ENCODE data around the gene BROX.

The BROX gene

DNA sequence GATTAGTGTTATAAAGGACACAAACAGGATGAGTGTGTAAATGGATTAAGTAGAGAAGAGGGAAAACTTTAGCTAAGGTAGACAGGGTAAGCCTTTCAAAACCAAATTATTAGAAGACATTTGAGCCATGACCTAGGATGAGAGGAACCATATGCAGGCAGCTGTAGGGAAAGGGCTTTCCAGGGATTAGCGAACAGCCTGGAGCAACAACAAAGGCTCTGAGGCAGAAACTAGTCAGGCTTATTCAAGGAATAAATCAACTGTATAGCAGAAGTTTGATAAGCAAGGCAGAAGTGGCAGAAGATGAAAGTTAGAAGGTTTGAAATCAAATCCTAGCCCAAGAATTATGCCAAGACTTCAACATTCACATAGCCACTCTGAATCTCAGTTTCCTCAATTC lies 21.3 kb upstream of the BROX start:
- no peak overlapping the region for H3K4me3 ChIP-seq (ENCODE audit: low read depth, low read length)
- TF ChIP-seq, protein P1, sequence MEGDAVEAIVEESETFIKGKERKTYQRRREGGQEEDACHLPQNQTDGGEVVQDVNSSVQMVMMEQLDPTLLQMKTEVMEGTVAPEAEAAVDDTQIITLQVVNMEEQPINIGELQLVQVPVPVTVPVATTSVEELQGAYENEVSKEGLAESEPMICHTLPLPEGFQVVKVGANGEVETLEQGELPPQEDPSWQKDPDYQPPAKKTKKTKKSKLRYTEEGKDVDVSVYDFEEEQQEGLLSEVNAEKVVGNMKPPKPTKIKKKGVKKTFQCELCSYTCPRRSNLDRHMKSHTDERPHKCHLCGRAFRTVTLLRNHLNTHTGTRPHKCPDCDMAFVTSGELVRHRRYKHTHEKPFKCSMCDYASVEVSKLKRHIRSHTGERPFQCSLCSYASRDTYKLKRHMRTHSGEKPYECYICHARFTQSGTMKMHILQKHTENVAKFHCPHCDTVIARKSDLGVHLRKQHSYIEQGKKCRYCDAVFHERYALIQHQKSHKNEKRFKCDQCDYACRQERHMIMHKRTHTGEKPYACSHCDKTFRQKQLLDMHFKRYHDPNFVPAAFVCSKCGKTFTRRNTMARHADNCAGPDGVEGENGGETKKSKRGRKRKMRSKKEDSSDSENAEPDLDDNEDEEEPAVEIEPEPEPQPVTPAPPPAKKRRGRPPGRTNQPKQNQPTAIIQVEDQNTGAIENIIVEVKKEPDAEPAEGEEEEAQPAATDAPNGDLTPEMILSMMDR (IDR thresholded peaks at IDR 0.05; ENCODE audit: low read depth, low read length, missing control alignments), result no peak
- DNase-seq (ENCODE audit: low read depth), result no peak

DNA sequence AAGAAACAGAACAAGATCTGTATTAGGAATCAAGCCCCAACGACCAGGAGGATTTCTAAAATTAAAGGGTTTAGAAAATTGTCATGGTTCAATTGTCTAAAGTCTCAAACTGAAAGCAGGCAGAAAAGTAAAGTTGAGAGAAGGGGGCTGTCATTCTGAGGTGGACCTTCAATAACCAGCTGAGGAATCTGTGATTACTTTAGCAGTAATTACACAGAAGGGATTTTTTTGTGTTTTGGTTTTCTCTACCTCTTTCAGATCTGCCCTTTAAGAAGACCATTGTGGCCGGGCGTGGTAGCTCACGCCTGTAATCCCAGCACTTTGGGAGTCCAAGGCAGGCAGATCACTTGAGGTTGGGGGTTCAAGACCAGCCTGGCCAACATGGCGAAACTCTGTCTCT lies 17.4 kb upstream of the BROX start:
- TF ChIP-seq, protein P1 (IDR thresholded peaks at IDR 0.05; ENCODE audit: low read depth, low read length, missing control alignments), result no peak
- DNase-seq (ENCODE audit: low read depth), result no peak
- no peak overlapping the region for H3K4me3 ChIP-seq (ENCODE audit: low read depth, low read length)

DNA sequence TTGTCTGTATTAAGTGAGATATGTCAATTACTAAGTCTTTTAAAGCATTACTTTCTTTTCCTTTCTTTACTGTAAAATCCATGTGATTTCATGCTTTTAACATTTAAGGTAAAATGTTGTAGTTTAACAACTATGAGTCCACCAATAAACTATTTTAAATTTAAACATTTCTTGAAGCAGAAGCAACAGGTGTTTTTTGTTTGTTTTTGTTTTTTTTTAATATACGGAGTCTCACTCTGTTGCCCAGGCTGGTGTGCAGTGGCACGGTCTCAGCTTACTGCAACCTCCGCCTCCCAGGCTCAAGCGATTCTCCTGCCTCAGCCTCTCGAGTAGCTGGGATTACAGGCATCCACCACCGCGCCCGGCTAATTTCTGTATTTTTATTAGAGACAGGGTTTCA lies 15.6 kb upstream of the BROX start:
- TF ChIP-seq, protein P1 (IDR thresholded peaks at IDR 0.05; ENCODE audit: low read depth, low read length, missing control alignments), result no peak
- no peak for DNase-seq (ENCODE audit: low read depth)
- no peak overlapping the region for H3K4me3 ChIP-seq (ENCODE audit: low read depth, low read length)

DNA sequence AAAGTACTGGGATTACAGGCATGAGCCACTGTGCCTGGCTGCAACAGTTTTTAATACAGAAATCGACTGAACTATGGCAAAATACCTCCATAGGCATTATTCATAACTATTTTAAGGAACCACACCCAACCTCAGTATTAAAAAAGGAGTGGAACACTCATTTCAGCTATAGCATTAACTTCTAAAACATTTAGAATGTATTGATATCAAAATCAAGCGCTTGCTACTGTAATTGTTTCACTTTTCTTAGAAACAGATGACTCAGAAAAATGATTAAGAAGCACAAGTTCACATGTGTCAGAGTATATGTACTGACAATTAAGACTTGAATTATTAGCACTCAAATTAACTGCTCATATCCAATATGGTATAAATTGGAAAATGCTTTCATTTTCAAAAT lies 15.2 kb upstream of the BROX start:
- H3K4me3 ChIP-seq (ENCODE audit: low read depth, low read length), result no peak overlapping the region
- TF ChIP-seq, protein P1 (IDR thresholded peaks at IDR 0.05; ENCODE audit: low read depth, low read length, missing control alignments), result no peak
- DNase-seq (ENCODE audit: low read depth), result no peak

DNA sequence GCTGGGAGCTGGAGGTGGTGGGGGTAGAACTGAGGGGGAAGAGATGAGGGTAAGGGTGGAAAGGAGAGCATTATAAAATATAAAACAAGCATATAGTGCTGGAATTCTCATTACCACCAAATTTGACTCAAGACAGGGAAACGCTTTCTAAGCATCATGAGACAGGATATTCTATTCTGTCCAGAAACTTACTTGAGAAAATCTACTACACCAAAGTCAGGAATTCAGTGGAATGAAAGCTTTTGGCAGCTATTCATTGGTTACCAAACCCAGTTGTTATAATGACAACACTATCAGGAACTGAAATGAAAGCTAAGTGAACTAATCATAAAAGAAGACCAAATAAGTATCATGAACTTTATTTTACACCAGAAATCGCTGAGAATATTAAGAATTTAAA lies 14.5 kb upstream of the BROX start:
- DNase-seq (ENCODE audit: low read depth), result no peak
- TF ChIP-seq, protein P1 (IDR thresholded peaks at IDR 0.05; ENCODE audit: low read depth, low read length, missing control alignments), result no peak
- no peak overlapping the region for H3K4me3 ChIP-seq (ENCODE audit: low read depth, low read length)

DNA sequence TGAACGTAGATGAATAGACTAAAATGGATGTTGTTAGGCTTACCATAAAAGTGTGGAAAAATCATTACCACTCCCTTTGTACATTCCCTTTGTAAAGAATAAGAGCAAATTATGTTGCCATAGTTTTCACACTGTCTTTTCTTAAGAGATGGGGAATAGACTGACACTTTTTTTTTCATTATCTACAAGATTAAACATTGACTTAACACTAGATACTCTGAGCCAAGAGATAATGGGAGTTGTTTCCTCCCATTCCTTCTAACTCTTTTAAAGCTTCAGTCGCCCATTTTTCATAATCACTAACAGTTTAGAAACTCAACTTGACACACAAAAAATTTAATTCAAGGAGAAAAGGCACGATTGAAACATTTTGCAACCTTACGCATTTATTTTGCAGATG lies 10.2 kb upstream of the BROX start:
- TF ChIP-seq, protein P1 (IDR thresholded peaks at IDR 0.05; ENCODE audit: low read depth, low read length, missing control alignments), result no peak
- no peak for DNase-seq (ENCODE audit: low read depth)
- H3K4me3 ChIP-seq (ENCODE audit: low read depth, low read length), result no peak overlapping the region

DNA sequence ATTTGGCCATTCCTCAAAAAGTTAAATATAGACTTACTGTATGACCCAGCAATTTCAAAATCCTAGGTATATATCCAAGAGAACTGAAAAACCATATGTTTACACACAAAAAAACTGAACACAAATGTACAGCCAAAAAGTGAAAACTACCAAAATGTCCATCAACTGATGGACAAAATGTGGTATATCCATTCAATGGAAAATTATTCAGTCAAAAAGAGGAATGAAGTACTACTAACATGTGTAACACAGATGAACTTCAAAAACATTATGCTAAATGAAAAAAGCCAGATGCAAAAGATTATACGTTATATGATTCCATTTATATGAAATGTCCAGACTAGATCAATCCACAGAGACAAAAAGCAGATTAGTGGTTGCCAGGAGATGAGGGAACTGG lies 8.1 kb upstream of the BROX start:
- TF ChIP-seq, protein P1 (IDR thresholded peaks at IDR 0.05; ENCODE audit: low read depth, low read length, missing control alignments), result no peak
- no peak for DNase-seq (ENCODE audit: low read depth)
- no peak overlapping the region for H3K4me3 ChIP-seq (ENCODE audit: low read depth, low read length)

Measured in GM12864 (cell line).